AG08395 (cell line): ENCODE measurements around the gene GTSE1.

ENCODE experiments used
- DNase-seq: peaks from one replicate; pipeline ENCODE4 v3.0.0; 2012; ENCODE audit warnings: mixed read lengths, low spot score

Gene GTSE1

DNA sequence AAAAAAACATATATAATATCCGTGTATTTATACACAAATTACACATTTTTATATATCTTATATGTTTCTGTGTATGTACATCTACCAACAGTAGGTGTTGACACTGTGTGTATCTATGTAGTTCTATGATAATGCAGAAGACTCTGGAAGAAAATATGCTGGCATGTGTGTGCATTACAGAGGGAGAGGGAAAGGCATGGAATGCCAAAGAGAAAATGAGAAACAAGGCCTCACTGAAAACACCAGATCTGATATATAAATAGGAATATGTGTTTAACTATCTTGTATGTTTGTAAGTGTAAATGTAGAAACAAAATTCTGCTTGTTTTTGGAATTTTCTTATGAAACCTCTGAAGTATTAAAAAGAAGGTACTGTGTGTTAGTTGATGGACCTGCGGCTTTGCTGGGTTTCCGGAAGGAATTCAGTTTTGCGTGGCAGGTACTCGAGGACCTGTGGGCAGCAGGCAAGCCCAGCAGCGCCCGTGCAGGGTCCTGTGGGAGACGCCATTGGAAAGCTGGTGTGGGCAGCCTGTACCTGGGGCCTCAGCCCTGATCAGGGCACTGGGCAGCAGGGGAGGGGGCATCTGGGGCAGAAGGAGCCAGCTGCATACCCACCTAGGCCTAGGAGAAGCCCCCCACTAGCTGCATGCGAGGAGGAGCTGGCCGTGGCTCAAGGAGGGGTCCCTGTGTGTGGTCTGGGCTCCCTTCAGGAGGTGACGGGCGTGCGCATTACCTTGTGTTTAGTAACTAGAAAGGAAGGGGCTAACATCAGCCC is 31.2 kb downstream of the GTSE1 start:
- DNase-seq, result no peak

DNA sequence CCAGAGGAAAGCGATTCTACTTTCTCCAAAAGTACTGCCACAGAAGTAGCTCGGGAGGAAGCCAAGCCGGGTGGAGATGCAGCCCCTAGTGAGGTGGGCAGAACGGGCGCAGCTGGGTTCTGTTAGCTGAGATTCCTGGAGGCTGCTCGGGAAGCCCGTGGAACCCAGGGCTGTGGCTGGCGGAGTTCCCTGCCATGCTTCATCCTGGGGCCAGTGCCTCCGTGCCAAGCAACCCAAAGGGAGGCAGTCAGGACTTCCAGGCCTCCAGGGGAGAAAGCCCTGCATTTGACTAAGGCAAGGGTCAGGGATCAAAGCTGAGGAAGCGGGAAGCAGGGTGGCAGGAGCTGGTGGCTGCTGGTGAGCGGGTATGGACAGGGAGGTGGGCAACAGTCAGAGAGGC is 32.1 kb downstream of the GTSE1 start:
- DNase-seq, result no peak

DNA sequence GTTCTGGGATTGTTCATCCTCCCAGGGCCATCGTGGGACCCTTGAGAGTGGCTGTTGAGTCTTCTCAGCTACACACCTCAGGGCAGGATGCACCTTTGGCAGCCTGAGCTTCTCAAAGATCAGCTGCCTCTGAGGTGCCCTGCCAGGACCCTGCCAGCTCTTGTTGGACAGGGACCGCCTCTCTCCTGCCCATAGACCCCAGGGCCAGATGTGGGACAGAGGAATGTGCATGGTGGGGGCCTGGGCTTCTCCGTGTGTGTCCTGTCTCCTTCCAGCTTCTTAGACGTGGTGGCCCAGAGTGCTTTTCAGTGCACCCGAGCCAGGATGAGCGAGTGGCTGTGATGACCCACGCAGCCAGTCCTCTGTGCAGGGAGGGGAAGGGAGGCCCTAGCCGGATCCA is 32.9 kb downstream of the GTSE1 start:
- no peak for DNase-seq

DNA sequence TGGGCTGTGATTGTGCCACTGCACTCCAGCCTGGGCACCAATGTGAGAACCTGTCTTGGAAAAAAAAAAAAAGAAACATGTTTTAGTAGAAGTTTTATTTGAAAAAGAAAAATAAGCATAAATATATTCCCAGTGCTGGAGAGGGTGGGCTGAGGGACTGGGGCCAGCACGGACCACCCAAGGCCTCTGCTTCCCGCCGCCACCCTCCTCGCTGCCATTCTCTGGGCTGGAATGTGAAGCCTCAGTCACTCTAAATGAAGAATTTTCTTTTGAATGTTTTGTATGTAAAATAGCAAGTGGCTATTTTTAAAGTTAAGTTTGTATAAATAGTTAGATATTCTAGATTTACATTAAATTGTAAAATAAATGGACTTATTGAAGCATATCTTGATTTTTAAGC is 33.8 kb downstream of the GTSE1 start:
- no peak for DNase-seq

DNA sequence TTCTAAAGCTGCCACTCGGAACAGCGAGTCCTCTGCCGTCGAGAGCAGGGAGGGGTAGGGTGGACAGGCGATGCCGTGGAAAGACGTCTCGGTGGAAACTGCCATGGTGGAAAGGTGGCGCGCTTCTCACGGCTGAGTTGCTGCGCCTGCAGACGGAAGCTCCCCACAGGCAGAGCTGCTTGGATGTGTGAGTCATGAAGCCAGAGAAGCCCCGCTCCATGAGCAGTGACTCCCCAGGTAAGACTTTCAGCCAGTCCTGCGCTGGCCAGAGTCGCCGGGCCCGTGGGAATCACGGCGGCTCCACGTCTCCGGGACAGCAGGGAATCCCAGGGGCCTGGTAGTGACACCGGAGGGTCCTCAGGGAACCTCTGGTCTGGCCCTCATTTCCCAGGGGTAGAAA is 34.8 kb downstream of the GTSE1 start:
- DNase-seq, result no peak

DNA sequence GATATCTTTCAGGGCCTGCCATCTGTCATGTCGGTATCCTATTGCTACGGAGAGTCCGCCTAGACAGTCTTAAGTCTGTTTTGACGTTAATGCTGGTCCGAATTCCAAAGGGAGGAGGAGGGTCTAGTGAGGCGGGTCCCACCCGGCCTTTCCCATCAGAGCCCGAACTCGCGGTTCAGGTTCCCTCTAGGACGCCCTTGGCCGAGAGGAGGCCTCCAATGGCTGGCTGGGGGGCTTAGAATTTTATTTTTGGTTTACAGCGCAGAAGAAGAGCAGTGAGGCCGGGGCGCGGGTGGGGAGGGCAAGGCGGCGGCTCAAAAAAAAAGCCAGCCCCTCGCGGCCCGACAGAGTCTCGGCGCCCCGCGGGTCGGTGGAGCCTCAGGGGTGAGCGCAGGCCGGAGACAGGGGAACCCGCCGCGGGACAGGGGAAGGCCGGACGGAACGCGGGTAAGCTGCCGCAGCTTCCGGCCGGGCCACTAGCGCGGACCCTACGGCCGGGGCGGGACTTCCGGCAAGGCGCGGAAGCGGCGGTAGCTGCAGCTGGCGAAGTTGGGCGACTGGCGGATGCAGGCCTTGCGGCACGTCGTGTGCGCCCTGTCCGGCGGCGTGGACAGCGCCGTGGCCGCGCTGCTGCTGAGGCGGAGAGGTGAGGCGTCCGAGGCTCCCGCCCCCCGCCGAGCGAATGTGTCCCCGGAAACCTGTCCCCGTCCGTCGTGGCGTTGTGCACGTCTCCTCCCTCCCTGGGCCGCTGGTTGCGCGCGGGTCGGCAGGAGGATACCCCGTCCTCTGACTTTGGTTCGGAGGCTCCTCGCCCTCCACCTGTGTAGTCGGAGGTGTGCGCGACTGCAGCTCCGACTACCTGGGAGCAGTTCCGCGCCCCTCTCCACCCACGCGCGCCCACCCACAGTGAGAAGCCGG is 38.8 kb downstream of the GTSE1 start, which contains the start of gene TRMU:
TRMU (plus strand) TSS at position 514 of the 918 bp plus-strand sequence; CDS start at position 565, 51 bp downstream.
- peak; percentile 98 for DNase-seq

DNA sequence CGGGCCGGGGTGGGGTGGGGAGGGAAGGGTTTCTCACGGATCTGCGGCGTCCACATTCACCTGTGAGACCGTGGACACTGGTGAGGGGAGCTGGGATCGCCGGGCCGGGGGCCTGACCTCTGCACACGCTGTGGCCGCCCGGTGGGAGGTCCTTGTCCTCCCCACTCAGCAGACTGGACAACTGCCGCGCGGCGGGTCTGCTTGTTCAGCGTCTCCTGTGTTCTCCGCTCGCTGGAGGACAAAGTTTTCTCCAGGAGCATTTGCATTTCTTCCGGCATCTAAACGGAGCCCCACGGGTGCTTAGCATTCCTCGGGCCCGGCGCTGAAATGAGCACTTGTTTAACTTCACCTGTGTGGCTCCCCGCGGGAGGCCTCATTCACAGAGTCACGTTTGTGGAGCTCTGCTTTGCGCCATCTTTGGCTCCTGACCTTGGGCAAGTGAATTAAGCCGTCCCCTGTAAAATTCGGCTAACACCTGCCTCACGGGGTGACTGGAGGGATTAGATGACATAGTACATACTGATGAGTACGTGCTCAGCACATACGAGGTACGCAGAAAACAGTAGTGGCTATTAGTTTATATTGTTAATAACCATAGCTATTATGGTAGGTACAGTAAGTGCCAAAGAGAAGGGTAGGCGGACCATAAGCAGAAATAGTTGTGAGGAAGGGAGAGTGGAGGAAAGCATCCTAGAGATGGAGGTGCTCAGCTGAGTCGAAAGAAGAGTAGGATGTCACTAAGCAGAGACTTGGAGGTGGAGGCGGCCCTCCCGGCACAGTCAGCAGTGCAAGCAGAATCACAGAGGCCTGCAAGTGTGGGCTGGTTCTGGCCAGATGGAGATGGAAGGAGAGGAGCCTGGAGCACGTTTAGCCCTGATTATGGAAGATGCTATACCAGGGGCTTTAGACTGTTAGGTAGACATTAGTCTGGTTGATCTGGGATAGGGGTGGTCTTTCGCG is 39.7 kb downstream of the GTSE1 start:
- DNase-seq, result peak; percentile 38

DNA sequence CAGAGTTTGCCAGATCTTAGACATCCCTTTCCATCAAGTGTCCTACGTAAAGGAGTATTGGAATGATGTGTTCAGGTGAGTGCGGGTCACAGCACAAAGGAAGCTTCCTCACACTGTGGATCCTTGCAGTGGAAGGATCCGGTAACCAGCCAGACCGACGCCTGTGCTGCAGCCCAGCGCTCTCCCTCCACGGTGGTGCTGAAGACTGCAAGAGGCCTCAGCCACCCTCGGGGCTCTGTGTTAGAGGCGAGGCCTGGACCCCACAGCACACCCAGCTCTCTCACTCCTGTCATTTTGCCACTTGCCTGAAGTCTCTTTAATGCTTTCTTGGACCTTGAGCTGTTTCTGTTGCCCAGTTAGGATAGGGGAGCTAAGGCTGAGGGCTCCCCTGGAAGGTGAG is 41.2 kb downstream of the GTSE1 start:
- no peak for DNase-seq

DNA sequence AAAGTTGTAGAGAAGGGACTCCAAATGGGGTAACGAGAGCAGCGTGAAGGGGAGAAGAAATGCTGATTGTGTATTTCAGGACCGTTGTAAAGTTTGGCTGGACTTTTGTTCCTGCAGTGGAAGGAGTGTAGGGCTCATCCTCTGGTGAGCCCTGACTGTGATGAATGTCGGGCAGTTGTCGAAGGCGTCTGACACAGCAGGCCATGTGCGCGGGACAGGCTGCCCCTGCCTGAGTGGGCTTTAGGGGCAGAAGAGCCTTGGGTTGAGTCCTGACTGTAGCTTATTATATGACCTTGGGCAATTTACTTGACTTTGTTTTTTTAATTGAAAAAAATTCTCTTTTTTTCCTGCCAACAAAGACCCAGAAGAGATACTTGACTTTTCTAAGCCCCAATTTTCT is 42.0 kb downstream of the GTSE1 start:
- DNase-seq, result no peak

DNA sequence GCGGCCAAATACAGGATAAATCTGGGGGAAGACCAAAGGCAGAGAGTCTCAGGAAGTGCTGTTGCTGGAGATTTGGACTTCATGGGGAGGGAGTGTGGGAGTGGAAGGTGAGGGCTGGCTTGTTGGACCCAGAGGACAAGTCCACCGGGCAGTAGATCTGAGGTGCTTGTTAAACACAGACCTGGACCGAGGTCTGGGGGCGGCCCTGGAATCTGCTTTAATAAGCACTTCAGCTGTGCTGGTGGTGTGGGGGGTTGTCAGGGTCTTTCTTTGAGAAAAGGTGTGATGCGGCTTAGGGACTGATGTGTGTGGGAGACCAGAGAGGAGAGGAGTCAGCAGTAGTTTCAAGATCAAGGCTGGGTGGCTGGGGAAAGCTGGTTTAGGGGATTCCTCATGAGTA is 43.3 kb downstream of the GTSE1 start:
- no peak for DNase-seq

DNA sequence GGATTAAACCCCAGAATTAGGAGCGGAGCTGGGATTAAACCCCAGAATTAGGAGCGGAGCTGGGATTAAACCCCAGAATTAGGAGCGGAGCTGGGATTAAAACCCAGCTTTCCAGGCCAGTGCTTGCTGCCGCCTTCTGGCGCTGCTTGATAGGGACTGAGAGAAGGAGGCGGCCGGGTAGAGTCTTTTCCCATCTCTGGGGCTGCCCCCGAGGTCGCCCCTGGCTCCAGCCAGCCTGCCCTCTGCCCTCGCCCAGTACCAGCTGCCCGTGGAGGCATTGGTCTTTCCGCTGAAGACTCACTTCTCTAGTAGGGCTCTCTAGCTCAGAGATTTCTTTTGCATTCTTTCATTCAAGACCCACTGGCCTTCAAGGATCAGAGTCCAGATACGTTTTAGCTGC is 44.0 kb downstream of the GTSE1 start:
- no peak for DNase-seq

DNA sequence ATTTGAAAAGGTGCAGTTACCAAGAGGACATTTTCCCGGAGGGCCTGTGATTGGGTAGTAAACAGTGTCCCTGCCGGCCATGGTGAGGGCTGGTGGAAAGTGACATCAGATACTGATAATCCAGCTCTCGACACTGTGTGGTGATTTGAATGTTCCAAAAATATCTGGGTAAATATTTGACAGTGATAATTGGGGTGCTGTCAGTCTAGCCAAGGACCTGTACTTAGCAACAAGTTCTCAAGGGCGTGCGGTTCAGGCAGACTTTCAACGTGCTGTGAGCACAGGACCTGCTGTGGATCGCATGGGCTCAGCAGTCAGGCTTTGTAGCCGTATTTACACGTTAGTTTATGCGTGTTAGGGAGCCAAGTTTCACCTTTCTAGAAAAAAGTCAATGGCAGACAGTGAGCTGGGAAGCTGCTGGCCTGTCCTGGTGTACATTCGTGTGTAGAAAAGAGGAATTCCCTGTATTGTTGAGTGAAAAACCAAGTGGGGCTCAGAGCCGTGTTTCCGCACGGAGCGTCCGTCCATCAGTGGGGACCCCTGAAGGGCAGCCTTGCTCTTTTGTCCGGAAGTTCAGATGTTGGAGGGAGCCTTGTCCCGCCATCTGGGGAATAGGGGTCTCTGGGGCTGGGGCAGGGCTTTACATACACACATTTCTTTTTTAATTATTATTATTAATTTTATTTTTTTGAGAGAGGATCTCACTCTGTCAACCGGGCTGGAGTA is 50.2 kb downstream of the GTSE1 start:
- DNase-seq, result no peak

DNA sequence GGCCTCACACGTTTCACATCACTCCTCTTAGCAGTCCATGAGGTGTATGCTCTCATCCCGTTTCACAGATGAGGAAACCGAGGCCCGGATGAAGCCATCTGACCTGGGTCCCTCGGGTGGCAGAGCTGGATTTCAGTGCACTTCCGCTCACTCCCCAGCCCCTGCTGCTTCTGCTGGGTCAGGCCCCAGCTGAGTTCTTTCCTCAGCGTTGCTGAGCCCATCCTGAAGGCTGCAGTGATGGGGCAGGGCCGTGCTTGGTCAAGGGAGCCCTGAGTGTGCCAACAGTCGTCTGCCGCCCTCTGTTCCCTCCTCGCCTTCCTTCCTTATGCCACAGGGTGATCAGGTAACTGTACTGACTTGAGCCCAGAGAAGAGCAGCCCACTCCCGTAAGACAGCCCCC is 51.0 kb downstream of the GTSE1 start:
- DNase-seq, result no peak

DNA sequence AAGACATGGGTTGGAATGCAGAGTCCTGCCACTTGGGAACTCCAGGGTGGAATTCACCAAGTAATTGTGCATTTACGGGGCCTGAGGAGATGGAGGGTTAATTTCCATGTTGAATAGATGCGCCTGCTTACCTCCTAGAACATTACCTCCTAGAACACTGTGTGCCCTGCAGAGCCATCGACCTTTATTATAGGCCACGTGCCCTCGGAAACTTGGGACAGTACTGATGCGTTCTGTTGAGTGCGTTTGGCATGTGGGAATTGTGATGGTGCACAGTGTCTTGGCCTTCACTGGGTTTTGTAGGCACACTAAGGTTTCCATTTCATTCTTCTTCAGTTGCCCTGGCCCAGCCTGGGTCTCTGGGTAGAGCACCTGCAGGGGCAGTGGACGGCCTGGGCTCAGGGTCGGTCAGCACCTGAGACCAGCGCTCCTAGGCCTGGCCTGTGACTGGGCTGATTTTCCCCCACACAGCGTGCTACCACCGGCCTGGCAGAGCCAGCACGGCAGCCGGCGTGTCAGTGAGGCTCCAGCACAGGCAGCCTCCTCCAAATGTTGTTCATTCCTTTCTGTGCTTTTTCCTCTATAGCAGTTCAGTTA is 51.5 kb downstream of the GTSE1 start:
- no peak for DNase-seq

DNA sequence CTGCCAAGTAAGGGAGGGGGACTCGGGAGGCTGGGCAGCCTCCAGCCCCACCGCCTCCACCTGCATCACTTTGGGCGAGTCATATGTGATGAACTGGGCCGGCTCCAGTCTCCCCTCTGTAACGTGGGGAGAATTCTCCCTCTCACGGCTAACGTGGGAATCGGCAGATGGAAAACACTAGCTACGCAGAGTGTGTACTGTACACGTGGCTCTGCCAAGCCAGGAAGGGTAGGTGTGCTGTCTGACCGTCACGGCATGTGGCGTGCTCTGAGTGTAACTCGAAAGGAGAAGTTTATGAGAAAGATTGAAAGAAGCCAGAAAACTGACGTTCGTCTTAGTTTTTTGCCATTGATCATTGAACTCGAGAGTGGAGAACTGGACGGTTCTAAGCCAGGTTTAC is 52.6 kb downstream of the GTSE1 start:
- no peak for DNase-seq

DNA sequence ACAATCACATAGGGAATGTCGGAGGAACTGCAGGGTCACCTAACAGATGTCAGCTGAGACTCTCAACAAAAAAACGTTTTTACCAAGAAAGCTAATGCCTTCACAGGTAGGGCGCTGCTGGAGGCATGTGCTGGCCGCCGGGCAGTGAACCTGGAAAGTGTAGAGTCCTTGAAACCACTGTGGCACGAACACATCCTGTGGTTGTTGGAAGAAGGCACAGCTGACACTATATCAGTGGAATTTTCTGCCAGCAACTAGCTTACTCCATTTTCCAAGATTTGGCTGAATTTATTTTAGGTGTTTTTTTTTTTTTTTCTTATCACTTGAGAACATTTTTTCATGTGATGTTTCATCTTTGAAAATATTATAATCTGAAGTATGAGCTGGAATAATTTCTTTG is 53.0 kb downstream of the GTSE1 start:
- DNase-seq, result no peak

DNA sequence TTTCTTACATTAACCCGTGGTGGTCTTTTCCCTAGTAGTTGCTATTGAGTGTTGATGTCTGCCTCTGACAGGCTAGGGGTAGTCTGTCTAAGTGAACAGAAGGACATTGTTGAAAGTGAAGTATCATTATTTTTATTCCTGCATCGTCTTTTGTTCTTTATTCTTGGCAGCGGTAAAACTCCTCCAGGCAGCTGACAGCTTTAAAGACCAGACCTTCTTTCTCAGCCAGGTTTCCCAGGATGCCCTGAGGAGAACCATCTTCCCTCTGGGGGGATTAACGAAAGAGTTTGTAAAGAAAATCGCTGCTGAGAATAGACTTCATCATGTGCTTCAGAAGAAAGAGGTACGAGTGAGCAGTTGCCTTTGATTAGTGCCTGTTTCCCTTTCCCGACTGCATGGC is 53.5 kb downstream of the GTSE1 start:
- no peak for DNase-seq

DNA sequence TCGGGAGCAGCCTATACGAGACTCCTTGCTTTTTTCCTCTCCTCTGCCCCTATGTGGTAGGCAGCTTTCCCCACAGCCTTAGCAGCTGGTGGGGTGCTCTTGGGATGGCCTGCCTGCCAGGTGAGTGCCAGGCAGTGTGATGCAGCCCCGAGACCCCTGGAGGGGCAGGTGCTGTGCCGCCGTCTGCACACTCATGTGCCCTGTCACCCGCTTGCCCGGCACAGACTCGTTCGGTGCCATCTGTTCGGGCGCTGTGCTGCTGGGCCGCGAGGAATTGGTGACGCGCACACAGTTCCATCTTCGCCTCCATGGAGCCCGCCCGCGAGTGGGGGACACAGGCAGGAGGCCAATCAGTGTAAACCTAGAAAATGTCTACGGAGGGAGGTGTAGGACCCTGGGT is 54.0 kb downstream of the GTSE1 start:
- DNase-seq, result no peak

DNA sequence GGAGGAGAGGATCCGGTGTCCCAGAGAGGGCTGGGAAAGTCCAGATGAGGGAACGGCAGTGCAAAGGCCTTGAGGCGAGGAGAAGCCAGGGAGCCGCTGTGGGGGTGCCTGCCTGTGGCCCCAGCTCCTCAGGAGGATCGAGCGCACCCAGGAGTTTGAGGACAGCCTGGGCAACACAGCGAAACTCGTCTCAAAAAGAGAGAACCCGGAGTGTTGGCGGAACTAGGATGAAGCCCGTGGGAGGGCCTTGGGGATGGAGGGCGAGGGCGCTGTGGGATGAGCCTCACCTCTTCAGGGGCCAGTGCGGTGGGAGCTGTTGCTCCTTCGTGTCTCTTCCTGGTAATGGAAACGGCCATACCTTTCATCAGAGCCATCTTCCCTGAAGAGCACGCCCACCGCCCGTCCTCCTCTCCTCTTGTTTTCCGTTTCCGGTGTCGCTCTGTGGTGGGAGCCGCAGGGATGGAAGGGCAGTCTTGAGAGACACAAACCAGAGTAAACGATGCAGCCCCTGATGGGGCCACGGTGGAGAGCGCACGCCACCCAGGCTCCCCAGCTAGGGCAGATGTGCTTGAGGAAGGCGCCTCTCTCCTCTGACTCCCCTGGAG is 54.6 kb downstream of the GTSE1 start:
- DNase-seq, result no peak

DNA sequence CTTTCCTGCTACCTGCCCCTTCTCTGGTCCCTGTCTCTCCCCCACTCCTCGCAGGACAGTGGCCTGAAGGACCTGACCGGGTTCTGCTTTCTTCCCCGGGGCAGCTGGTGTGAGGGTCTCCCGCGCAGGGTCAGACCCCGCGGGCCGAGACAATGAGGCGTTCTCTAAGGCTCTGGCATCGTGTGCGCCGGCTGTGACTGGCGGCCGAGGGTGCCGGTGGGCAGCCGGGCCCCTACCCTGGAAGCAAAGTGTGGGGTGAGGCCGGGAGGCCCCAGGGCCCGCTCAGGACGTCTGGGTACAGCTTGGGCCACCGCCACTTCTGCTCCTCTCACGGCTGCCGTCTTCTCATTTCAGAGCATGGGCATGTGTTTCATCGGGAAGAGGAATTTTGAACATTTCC is 55.1 kb downstream of the GTSE1 start:
- no peak for DNase-seq

DNA sequence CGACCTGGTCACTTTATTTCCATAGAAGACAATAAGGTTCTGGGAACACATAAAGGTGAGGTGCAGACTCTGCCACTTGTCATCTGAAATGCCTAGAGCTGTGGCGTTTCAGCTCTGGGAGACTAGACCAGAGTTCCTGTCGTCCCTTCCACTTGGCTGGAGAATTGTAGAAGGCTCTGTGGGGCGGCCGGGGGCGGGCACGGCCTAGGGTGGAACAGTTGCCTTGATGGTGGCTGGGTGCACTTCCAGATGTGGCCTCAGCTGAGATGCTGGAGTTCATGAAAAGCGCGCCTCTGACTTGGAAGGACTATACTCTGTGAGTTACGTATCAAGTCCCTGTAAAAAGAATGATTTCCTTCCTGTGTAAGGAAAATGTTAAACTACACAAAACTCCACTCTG is 55.6 kb downstream of the GTSE1 start:
- DNase-seq, result no peak
